Measurements from ENCODE around the gene GPR146.

DNA sequence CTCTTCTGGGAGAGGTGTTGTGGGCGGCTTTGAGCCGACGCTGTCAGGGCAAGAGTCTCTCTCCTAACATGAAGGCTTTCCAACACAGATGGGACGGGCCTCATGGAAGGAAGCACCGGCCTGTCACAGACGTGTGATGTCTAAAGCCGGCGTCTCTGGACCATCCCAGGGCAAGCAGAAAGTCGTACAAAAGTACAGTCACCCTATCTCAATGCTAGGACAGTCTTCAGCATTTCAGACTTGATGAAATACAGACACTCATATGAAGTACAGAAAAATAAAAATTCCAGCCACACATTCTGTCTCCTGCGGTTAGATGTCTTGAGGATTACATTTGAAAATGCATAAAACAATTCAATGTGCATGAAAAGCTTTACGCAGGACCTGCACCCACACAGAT, 30.8 kb upstream of the GPR146 start:
- TF ChIP-seq CTCF (IDR thresholded peaks at IDR 0.05) (no peak), POLR2A (IDR thresholded peaks at IDR 0.05; ENCODE audit: low read depth) (no peak)

All from esophagus muscularis mucosa (tissue), 3 donors.